Retinal pigment epithelial cell (primary cell): ENCODE results near the gene DACT1.

Experiments used
- DNase-seq: peaks from one replicate; pipeline ENCODE4 v3.0.0-alpha.2; 2010; ENCODE audit warnings: low read depth
- H3K4me3 ChIP-seq: 2 replicates; pipeline ENCODE4 v1.5.1; 2011; ENCODE audit warnings: mild to moderate bottlenecking, low read length, control low read depth, moderate library complexity
- CTCF ChIP-seq: conservative IDR thresholded peaks from 2 replicates; pipeline ENCODE4 v1.5.1; 2011; ENCODE audit warnings: low read depth, low read length, control low read depth, inconsistent platforms

DACT1 gene

GRCh38 chr14:58677001-58677400 lies 39.2 kb downstream of the DACT1 start:
- DNase-seq, result no peak
- no peak overlapping the region for H3K4me3 ChIP-seq
- no peak for TF ChIP-seq CTCF

- DNase-seq, result no peak
- no peak for TF ChIP-seq CTCF
- no peak overlapping the region for H3K4me3 ChIP-seq
These were observed 39.8 kb downstream of the DACT1 start for GRCh38 chr14:58677517-58677916.

GRCh38 chr14:58677996-58678395 lies 40.2 kb downstream of the DACT1 start:
- no peak for TF ChIP-seq CTCF
- no peak for DNase-seq
- no peak overlapping the region for H3K4me3 ChIP-seq

- no peak overlapping the region for H3K4me3 ChIP-seq
- DNase-seq, result no peak
- no peak for TF ChIP-seq CTCF
These were observed 42.9 kb downstream of the DACT1 start for GRCh38 chr14:58680698-58681097.

GRCh38 chr14:58687232-58687795 lies 49.6 kb downstream of the DACT1 start:
- TF ChIP-seq CTCF, result no peak
- no peak overlapping the region for H3K4me3 ChIP-seq
- DNase-seq, result no peak

GRCh38 chr14:58690801-58691516 lies 53.2 kb downstream of the DACT1 start:
- H3K4me3 ChIP-seq, result no peak overlapping the region
- TF ChIP-seq CTCF, result no peak
- DNase-seq, result no peak

GRCh38 chr14:58693048-58693447 lies 55.3 kb downstream of the DACT1 start:
- H3K4me3 ChIP-seq, result no peak overlapping the region
- no peak for TF ChIP-seq CTCF
- no peak for DNase-seq
